Endothelial cell of umbilical vein (primary cell): ENCODE data around the gene NTF3.

ENCODE experiments used
- POLR2A ChIP-seq: IDR thresholded peaks from 2 replicates; pipeline ENCODE4 v1.6.1; 2012; ENCODE audit warnings: low read depth, mild to moderate bottlenecking, control low read depth, low read length
- POLR2AphosphoS5 ChIP-seq: IDR thresholded peaks from 2 replicates; pipeline ENCODE4 v1.6.1; 2012; ENCODE audit warnings: low read depth, mild to moderate bottlenecking, control low read depth, low read length, moderate library complexity; ENCODE audit not compliant: insufficient read depth
- TF ChIP-seq, protein P1 (sequence below), 2 donors: IDR thresholded peaks; 1 replicate in 1 of 2; 2 replicates in 1 of 2; pipeline ENCODE4 v1.5.1; 2011; ENCODE audit warnings: low read length in 2 of 2, mild to moderate bottlenecking in 2 of 2, moderate library complexity in 2 of 2, control low read depth in 1 of 2, inconsistent platforms in 1 of 2, low read depth in 1 of 2; ENCODE audit not compliant: insufficient read depth in 1 of 2; ENCODE audit errors: extremely low read depth in 1 of 2

DNA sequence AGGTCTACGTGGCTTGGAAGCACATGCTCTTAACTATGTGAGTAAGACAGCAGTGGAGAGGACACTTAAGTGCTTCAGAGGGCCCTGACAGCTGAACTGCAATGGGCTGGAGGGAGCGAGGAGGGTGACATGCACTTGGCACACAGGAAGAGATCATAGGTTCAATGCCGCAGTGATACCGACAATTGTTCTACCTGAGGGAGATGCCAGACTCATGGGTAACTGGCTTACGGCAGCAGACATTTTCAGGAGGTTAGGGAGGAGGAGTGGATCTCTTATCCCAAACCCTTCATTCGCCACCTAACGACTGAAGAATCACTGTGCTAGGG lies 68.4 kb downstream of the NTF3 start:
- TF ChIP-seq POLR2AphosphoS5 = no peak
- no peak for TF ChIP-seq POLR2A
- TF ChIP-seq, protein P1, sequence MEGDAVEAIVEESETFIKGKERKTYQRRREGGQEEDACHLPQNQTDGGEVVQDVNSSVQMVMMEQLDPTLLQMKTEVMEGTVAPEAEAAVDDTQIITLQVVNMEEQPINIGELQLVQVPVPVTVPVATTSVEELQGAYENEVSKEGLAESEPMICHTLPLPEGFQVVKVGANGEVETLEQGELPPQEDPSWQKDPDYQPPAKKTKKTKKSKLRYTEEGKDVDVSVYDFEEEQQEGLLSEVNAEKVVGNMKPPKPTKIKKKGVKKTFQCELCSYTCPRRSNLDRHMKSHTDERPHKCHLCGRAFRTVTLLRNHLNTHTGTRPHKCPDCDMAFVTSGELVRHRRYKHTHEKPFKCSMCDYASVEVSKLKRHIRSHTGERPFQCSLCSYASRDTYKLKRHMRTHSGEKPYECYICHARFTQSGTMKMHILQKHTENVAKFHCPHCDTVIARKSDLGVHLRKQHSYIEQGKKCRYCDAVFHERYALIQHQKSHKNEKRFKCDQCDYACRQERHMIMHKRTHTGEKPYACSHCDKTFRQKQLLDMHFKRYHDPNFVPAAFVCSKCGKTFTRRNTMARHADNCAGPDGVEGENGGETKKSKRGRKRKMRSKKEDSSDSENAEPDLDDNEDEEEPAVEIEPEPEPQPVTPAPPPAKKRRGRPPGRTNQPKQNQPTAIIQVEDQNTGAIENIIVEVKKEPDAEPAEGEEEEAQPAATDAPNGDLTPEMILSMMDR (IDR thresholded peaks at IDR 0.05; ENCODE audit: extremely low read depth in 1 of 2, insufficient read depth in 1 of 2, low read depth in 1 of 2, low read length in 2 of 2) = no peak
